Thyroid gland (tissue), 4 donors: ENCODE measurements around the gene NXN.

Experiments used
- CTCF ChIP-seq, 6 experiments: fragments of 200-600 bp in 3 of 6; fragments of 450-650 bp in 3 of 6; sonication (generic) in 3 of 6; IDR thresholded peaks; one replicate each; pipeline ENCODE4 v1.5.1; 2016 to 2019; ENCODE audit warnings: antibody characterized with exemption in 6 of 6, mild to moderate bottlenecking in 2 of 6, inconsistent platforms in 1 of 6, moderate library complexity in 1 of 6
- POLR2A ChIP-seq, 2 donors: fragments of 450-650 bp; IDR thresholded peaks; one replicate each; pipeline ENCODE4 v1.6.1; 2017; ENCODE audit warnings: antibody characterized with exemption in 2 of 2, mild to moderate bottlenecking in 2 of 2, moderate library complexity in 1 of 2

GRCh38 chr17:1001640-1002411, 22.2 kb upstream of the NXN start:
- TF ChIP-seq CTCF (IDR thresholded peaks at IDR 0.05) (no peak), POLR2A (IDR thresholded peaks at IDR 0.05) (no peak)
